Measurements from ENCODE around the gene RHOT2. TPM values are rescaled to one million over a fixed set of nuclear protein-coding genes. Genes with fewer than 3 reads are reported as not detected.

RHOT2 gene
- total and polyA plus RNA-seq, 7 experiments from 2014 or later, result 32.7 to 232 (median 177) TPM

Other genes with a start within 250 kb of the RHOT2 start
- gene RAB11FIP3, start 242.5 kb upstream of the RHOT2 start, total RNA-seq, result 10 to 100 TPM; 37.9 to 53.0 (median 45.5) TPM
- 1 to 10 TPM in 1 of 2 donors, under 1 TPM in 1; 0.71 to 4.0 TPM for gene RAB11FIP3, start 242.5 kb upstream of the RHOT2 start, polyA plus RNA-seq
- 10 to 100 TPM; 51.0 to 89.8 (median 55.6) TPM for gene CAPN15, start 140.4 kb upstream of the RHOT2 start, total RNA-seq
- gene CAPN15, start 140.4 kb upstream of the RHOT2 start, polyA plus RNA-seq, result 1 to 10 TPM; 3.2 to 7.5 TPM
- not detected for gene PRR35, start 107.7 kb upstream of the RHOT2 start, total RNA-seq
- gene PRR35, start 107.7 kb upstream of the RHOT2 start, polyA plus RNA-seq, result not detected
- 1 to 10 TPM; 1.6 to 5.8 (median 3.2) TPM for gene NHLRC4, start 101.1 kb upstream of the RHOT2 start, total RNA-seq
- gene NHLRC4, start 101.1 kb upstream of the RHOT2 start, polyA plus RNA-seq, result 1 to 10 TPM; 4.6 to 5.1 TPM
- 10 to 100 TPM; 27.1 to 63.0 (median 45.1) TPM for gene PIGQ, start 98.2 kb upstream of the RHOT2 start, total RNA-seq
- gene PIGQ, start 98.2 kb upstream of the RHOT2 start, polyA plus RNA-seq, result 10 to 100 TPM; 12.3 to 16.2 TPM
- 10 to 100 TPM; 15.8 to 23.2 (median 17.8) TPM for gene RAB40C, start 78.1 kb upstream of the RHOT2 start, total RNA-seq
- 10 to 100 TPM in 1 of 2 donors, 1 to 10 TPM in 1; 7.9 to 17.5 TPM for gene RAB40C, start 78.1 kb upstream of the RHOT2 start, polyA plus RNA-seq
- under 1 TPM; 0.34 to 0.81 (median 0.56) TPM for gene WFIKKN1, start 37.1 kb upstream of the RHOT2 start, total RNA-seq
- gene WFIKKN1, start 37.1 kb upstream of the RHOT2 start, polyA plus RNA-seq, result not detected
- gene METTL26, start 31.8 kb upstream of the RHOT2 start, total RNA-seq, result 10 to 100 TPM; 41.7 to 97.5 (median 64.0) TPM
- gene METTL26, start 31.8 kb upstream of the RHOT2 start, polyA plus RNA-seq, result 10 to 100 TPM; 95.8 to 96.9 TPM
- 10 to 100 TPM; 21.4 to 33.6 (median 28.8) TPM for gene MCRIP2, start 26.3 kb upstream of the RHOT2 start, total RNA-seq
- 10 to 100 TPM; 26.8 to 35.8 TPM for gene MCRIP2, start 26.3 kb upstream of the RHOT2 start, polyA plus RNA-seq
- 10 to 100 TPM; 11.7 to 70.6 (median 13.9) TPM for gene WDR90, start 18.8 kb upstream of the RHOT2 start, total RNA-seq
- under 1 TPM; 0.56 to 0.63 TPM for gene WDR90, start 18.8 kb upstream of the RHOT2 start, polyA plus RNA-seq
- gene RHBDL1, start 7.5 kb downstream of the RHOT2 start, total RNA-seq, result 1 to 10 TPM in 4 of 5 experiments, under 1 TPM in 1; 0.65 to 3.1 (median 1.6) TPM
- not detected for gene RHBDL1, start 7.5 kb downstream of the RHOT2 start, polyA plus RNA-seq
- 100 to 1,000 TPM in 1 of 5 experiments, 10 to 100 TPM in 4; 68.6 to 105 (median 77.4) TPM for gene STUB1, start 12.3 kb downstream of the RHOT2 start, total RNA-seq
- 100 to 1,000 TPM; 132 to 159 TPM for gene STUB1, start 12.3 kb downstream of the RHOT2 start, polyA plus RNA-seq
- 10 to 100 TPM; 26.8 to 48.1 (median 37.2) TPM for gene JMJD8, start 16.2 kb downstream of the RHOT2 start, total RNA-seq
- 10 to 100 TPM; 43.2 to 62.1 TPM for gene JMJD8, start 16.2 kb downstream of the RHOT2 start, polyA plus RNA-seq
- gene WDR24, start 22.3 kb downstream of the RHOT2 start, total RNA-seq, result 10 to 100 TPM; 13.3 to 19.4 (median 16.5) TPM
- 10 to 100 TPM; 10.6 to 21.2 TPM for gene WDR24, start 22.3 kb downstream of the RHOT2 start, polyA plus RNA-seq
- 10 to 100 TPM; 13.2 to 45.4 (median 18.0) TPM for gene FBXL16, start 37.7 kb downstream of the RHOT2 start, total RNA-seq
- 10 to 100 TPM; 11.1 to 21.1 TPM for gene FBXL16, start 37.7 kb downstream of the RHOT2 start, polyA plus RNA-seq
- gene METRN, start 47.0 kb downstream of the RHOT2 start, total RNA-seq, result 1 to 10 TPM; 4.8 to 5.1 (median 5.0) TPM
- 1 to 10 TPM; 3.7 to 4.5 TPM for gene METRN, start 47.0 kb downstream of the RHOT2 start, polyA plus RNA-seq
- gene ANTKMT, start 53.0 kb downstream of the RHOT2 start, total RNA-seq, result 10 to 100 TPM; 11.9 to 20.7 (median 13.6) TPM
- 10 to 100 TPM; 14.7 to 26.8 TPM for gene ANTKMT, start 53.0 kb downstream of the RHOT2 start, polyA plus RNA-seq
- 1 to 10 TPM; 2.6 to 4.4 (median 3.0) TPM for gene CCDC78, start 58.3 kb downstream of the RHOT2 start, total RNA-seq
- gene CCDC78, start 58.3 kb downstream of the RHOT2 start, polyA plus RNA-seq, result not detected
- gene HAGHL, start 59.0 kb downstream of the RHOT2 start, total RNA-seq, result 10 to 100 TPM in 3 of 5 experiments, 1 to 10 TPM in 2; 5.5 to 14.6 (median 10.7) TPM
- 1 to 10 TPM in 1 of 2 donors, under 1 TPM in 1; 0.72 to 1.1 TPM for gene HAGHL, start 59.0 kb downstream of the RHOT2 start, polyA plus RNA-seq
- 10 to 100 TPM; 39.0 to 55.5 (median 46.1) TPM for gene CIAO3, start 72.9 kb downstream of the RHOT2 start, total RNA-seq
- gene CIAO3, start 72.9 kb downstream of the RHOT2 start, polyA plus RNA-seq, result 10 to 100 TPM; 13.9 to 34.9 TPM
- gene MSLN, start 92.6 kb downstream of the RHOT2 start, total RNA-seq, result under 1 TPM in 1 of 5 experiments, not detected in 4; 0.64 TPM
- gene MSLN, start 92.6 kb downstream of the RHOT2 start, polyA plus RNA-seq, result not detected
- gene RPUSD1, start 120.2 kb downstream of the RHOT2 start, total RNA-seq, result 10 to 100 TPM; 16.3 to 34.3 (median 30.3) TPM
- gene RPUSD1, start 120.2 kb downstream of the RHOT2 start, polyA plus RNA-seq, result 10 to 100 TPM; 21.2 to 42.9 TPM
- 10 to 100 TPM; 32.0 to 74.8 (median 51.7) TPM for gene CHTF18, start 120.5 kb downstream of the RHOT2 start, total RNA-seq
- gene CHTF18, start 120.5 kb downstream of the RHOT2 start, polyA plus RNA-seq, result 1 to 10 TPM; 4.5 to 8.2 TPM
- not detected for gene GNG13, start 132.6 kb downstream of the RHOT2 start, total RNA-seq
- not detected for gene GNG13, start 132.6 kb downstream of the RHOT2 start, polyA plus RNA-seq

All from naive thymus-derived CD4-positive, alpha-beta T cell (primary cell).